Cardiac muscle cell (in vitro differentiated cells and primary cell): ENCODE data around the gene TMEM178A. TPM values are rescaled to one million over a fixed set of nuclear protein-coding genes. Genes with fewer than 3 reads are reported as not detected.

Experiments
- DNase-seq, 2 donors: peaks; one replicate each; pipeline versions ENCODE4 v3.0.0 to v3.0.0-alpha.2; 2010 to 2017; ENCODE audit warnings: low read depth in 1 of 2, low spot score in 1 of 2
- H3K27ac ChIP-seq: fragments of 200-600 bp; sonication (generic); 2 replicates; pipeline ENCODE4 v1.5.1; 2016
- H3K27me3 ChIP-seq: fragments of 200-600 bp; sonication (generic); 2 replicates; pipeline ENCODE4 v1.6.0; 2016; ENCODE audit warnings: control low read depth
- H3K36me3 ChIP-seq: fragments of 200-600 bp; sonication (generic); 2 replicates; pipeline ENCODE4 v1.5.1; 2016; ENCODE audit warnings: control low read depth
- H3K4me1 ChIP-seq: fragments of 200-600 bp; sonication (generic); 2 replicates; pipeline ENCODE4 v1.8.1; 2017; ENCODE audit warnings: low read depth, mild to moderate bottlenecking, mixed run types
- H3K4me3 ChIP-seq: fragments of 200-600 bp; sonication (generic); 2 replicates; pipeline ENCODE4 v1.5.1; 2016; ENCODE audit warnings: mild to moderate bottlenecking
- H3K9me3 ChIP-seq: fragments of 200-600 bp; sonication (generic); 2 replicates; pipeline ENCODE4 v1.5.1; 2017; ENCODE audit warnings: low read depth, mild to moderate bottlenecking, control low read depth
- polyA plus RNA-seq: library from polyadenylated mRNA; unstranded; fragments of >200 nt; fragmentation: Nextera tagmentation; extraction: Ambion mirVana; gene quantifications from 2 replicates; pipeline ENCODE4 v1.2.1, GENCODE V29; 2016
- total RNA-seq: library from RNA; depleted of rRNA; stranded (reverse); fragments of >200 nt; gene quantifications from 2 replicates; pipeline ENCODE4 v1.2.3, GENCODE V29; 2016
- TF ChIP-seq, protein P1 (sequence below): IDR thresholded peaks from 2 replicates; pipeline ENCODE4 v1.5.1; 2012; ENCODE audit warnings: low read depth, mild to moderate bottlenecking, low read length

TMEM178A gene
- total and polyA plus RNA-seq, 2 experiments from 2014 or later: 13.4 to 22.5 TPM

DNA sequence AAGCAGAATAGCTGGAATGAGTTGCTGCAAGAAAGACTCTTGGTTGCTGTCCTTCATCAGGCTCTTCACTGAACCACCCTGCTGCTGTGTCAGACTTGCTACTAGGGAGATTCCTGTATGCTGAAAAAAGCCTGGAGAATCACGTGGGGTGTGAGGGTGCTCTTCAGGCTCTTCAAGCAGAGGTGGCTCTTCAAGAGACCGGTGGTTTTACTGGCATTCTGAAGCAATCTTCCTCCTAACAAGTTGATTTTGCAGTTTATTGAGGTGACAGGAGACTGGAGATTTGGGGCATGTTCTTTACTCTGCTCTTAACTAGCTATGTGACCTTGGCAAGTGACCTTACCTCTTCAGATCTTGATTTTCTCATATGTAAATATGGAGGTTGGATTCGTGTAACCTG lies 14.1 kb downstream of the TMEM178A start:
- Histone ChIP-seq H3K36me3 (no peaks in the 10 kb centered on the region), H3K4me3 (no peak overlapping the region), H3K27ac (peak overlapping the region; percentile 64), H3K9me3 (no peaks in the 10 kb centered on the region), H3K4me1 (peaks cover 27% of the 10 kb centered on the region), H3K27me3 (no peaks in the 10 kb centered on the region)
- TF ChIP-seq, protein P1, sequence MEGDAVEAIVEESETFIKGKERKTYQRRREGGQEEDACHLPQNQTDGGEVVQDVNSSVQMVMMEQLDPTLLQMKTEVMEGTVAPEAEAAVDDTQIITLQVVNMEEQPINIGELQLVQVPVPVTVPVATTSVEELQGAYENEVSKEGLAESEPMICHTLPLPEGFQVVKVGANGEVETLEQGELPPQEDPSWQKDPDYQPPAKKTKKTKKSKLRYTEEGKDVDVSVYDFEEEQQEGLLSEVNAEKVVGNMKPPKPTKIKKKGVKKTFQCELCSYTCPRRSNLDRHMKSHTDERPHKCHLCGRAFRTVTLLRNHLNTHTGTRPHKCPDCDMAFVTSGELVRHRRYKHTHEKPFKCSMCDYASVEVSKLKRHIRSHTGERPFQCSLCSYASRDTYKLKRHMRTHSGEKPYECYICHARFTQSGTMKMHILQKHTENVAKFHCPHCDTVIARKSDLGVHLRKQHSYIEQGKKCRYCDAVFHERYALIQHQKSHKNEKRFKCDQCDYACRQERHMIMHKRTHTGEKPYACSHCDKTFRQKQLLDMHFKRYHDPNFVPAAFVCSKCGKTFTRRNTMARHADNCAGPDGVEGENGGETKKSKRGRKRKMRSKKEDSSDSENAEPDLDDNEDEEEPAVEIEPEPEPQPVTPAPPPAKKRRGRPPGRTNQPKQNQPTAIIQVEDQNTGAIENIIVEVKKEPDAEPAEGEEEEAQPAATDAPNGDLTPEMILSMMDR: no peak
- DNase-seq: peak in 1 of 2 donors; percentile 73

DNA sequence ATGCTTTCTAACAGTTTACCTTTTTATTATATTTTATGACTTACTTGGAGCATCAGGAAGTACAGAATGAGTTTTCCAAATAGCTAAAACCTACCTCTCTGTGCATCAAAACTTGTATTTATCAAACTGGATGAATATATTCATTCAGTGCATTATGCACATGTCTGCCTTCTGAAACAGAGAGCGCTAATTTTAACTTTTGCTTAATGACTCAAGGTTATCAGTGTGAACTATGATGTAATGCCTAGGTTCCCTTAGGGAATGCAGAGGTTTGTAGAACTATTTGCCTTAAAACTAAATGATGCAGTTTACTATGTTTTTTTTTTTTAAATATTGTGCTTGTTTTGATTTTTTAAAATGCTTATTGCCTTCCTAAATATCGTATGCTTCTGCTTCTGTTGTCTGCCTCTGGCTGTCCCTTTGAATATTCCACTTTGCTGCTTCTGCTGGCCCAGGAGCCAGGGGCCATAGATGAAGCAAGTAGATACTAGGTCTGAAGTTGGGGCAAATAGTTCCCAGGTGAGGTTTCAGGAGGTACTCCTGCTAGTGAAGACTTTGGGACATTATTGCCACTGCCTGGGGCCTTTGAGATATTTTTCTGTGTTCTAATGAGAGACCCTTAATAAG lies 16.5 kb downstream of the TMEM178A start:
- Histone ChIP-seq H3K4me1 (peaks cover 39% of the 10 kb centered on the region), H3K36me3 (no peaks in the 10 kb centered on the region), H3K27me3 (no peaks in the 10 kb centered on the region), H3K9me3 (no peaks in the 10 kb centered on the region), H3K4me3 (no peak overlapping the region), H3K27ac (peak overlapping the region; percentile 46)
- no peak for DNase-seq
- TF ChIP-seq, protein P1: no peak

DNA sequence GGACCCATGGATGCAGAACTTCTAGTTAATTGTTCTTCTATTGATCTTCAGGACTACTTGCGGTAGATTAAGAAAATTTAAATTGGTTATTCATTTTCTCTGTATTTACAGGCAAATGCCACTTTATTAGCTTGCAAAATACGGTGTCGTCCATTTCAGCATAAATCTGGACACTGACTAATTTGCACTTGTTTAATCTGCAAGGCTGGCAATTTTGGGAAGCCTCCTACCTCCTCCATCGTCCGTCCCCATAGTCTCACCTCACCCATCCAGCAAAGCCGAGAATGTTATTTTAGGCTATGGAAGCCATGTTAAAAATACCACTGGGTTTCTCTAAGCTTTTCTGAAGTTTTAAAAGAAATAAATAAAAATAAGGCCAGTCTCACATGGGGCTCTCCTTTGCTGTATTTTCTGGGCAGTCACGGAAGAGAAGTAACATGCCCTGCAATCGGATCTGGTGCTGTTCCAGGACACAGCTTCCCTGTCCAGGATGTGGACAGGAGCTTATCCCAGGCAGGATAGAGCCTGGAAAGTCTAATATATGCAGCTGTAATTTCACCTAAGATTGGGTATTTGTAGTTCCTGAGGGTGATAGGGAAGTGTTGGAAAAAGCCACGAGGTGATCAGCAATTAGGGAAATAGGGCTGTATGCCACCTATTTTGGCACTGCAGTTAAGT lies 17.4 kb downstream of the TMEM178A start:
- no peak for DNase-seq
- peak overlapping the region; percentile 46 for H3K27ac ChIP-seq
- H3K27me3 ChIP-seq: no peaks in the 10 kb centered on the region
- TF ChIP-seq, protein P1: no peak
- no peak overlapping the region for H3K4me3 ChIP-seq
- peaks cover 39% of the 10 kb centered on the region for H3K4me1 ChIP-seq
- no peaks in the 10 kb centered on the region for H3K9me3 ChIP-seq
- H3K36me3 ChIP-seq: no peaks in the 10 kb centered on the region

DNA sequence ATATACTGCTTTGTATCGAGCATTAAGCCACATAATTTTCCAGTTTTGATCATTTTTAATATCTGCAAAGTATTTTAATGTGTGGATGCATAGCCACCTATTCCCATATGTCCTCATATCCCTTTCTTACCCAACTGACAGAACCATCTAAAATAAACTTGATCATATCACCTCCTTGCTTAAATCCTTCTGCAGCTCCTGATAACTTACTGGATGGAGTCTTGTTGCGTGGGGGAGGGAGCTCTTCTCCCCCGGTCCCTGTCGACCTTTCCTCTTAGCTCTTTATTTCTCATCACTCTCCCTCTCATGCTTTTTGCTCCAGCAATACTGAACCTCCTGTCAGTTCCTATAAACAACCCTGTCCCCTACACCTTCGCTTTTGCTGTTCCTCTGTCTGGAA lies 18.7 kb downstream of the TMEM178A start:
- DNase-seq: no peak
- no peaks in the 10 kb centered on the region for H3K9me3 ChIP-seq
- no peaks in the 10 kb centered on the region for H3K27me3 ChIP-seq

DNA sequence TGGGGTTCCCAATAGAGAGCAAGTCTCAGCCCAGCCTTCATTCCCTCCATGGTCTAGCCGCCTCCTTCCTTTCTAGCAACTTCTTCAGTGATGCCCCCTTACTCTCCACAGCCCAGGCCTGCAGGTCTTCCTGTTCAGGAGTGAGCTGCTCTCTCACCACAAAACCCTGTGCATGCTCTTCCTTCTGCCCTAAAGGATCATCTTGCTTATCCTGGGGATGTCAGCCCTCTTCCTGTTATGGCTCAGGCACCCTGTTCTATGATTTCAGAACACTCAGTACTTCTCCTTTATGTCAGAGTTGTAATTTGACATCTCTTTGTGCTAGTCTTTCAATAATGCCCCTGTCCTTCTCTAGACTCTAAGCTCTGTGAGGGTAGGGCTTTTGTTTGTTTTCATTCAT lies 19.4 kb downstream of the TMEM178A start:
- H3K4me1 ChIP-seq: peaks cover 38% of the 10 kb centered on the region
- DNase-seq: no peak
- TF ChIP-seq, protein P1: no peak
- no peak overlapping the region for H3K4me3 ChIP-seq
- no peaks in the 10 kb centered on the region for H3K27me3 ChIP-seq
- no peaks in the 10 kb centered on the region for H3K9me3 ChIP-seq
- no peak overlapping the region for H3K27ac ChIP-seq
- H3K36me3 ChIP-seq: no peaks in the 10 kb centered on the region

More for the DNA sequence above, 18.7 kb downstream of the TMEM178A start:
- Histone ChIP-seq H3K4me3 (no peak overlapping the region), H3K4me1 (peaks cover 44% of the 10 kb centered on the region), H3K36me3 (no peaks in the 10 kb centered on the region), H3K27ac (no peak overlapping the region)
- TF ChIP-seq, protein P1: no peak
